Transverse colon (tissue), 4 donors: Measurements from ENCODE around the gene RBM24. TPM values are rescaled to one million over a fixed set of nuclear protein-coding genes. Genes with fewer than 3 reads are reported as not detected.

Source experiments
- DNase-seq: peaks from one replicate; pipeline ENCODE4 v3.0.0-alpha.2; 2019
- H3K27ac ChIP-seq, 4 donors: fragments of 200-600 bp; sonication (generic); 2 replicates each; pipeline ENCODE4 v1.5.1; 2016 to 2018; ENCODE audit warnings: inconsistent platforms in 4 of 4
- H3K27me3 ChIP-seq: fragments of 200-600 bp; sonication (generic); 2 replicates; pipeline ENCODE4 v1.5.1; 2017; ENCODE audit warnings: inconsistent platforms
- H3K36me3 ChIP-seq, 4 donors: fragments of 200-600 bp; sonication (generic); 2 replicates each; pipeline ENCODE4 v1.5.1; 2017 to 2019; ENCODE audit warnings: inconsistent platforms in 4 of 4
- H3K4me1 ChIP-seq, 4 donors: fragments of 200-600 bp; sonication (generic); 2 replicates each; pipeline ENCODE4 v1.5.1; 2017 to 2020; ENCODE audit warnings: inconsistent platforms in 4 of 4
- H3K4me3 ChIP-seq, 4 donors: fragments of 200-600 bp; sonication (generic); 1 replicate in 1 of 4; 2 replicates in 3 of 4; pipeline versions ENCODE4 v1.5.1 to v1.6.1; 2017 to 2019; ENCODE audit warnings: inconsistent platforms in 4 of 4
- H3K9me3 ChIP-seq, 2 donors: fragments of 200-600 bp; sonication (generic); 2 replicates each; pipeline ENCODE4 v1.5.1; 2017 to 2019; ENCODE audit warnings: inconsistent platforms in 2 of 2
- CTCF ChIP-seq, 5 experiments: fragments of 200-600 bp in 3 of 5; fragments of 450-650 bp in 2 of 5; sonication (generic) in 3 of 5; IDR thresholded peaks; 1 replicate in 2 of 5; 2 replicates in 3 of 5; pipeline ENCODE4 v1.5.1; 2016 to 2017; ENCODE audit warnings: antibody characterized with exemption in 5 of 5, inconsistent platforms in 3 of 5, mild to moderate bottlenecking in 2 of 5, moderate library complexity in 1 of 5
- EP300 ChIP-seq: sonication (generic); formaldehyde crosslinking; IDR thresholded peaks from one replicate; pipeline ENCODE4 v1.6.1; 2017; ENCODE audit warnings: antibody characterized with exemption, low read depth
- POLR2A ChIP-seq: fragments of 450-650 bp; IDR thresholded peaks from one replicate; pipeline ENCODE4 v1.6.1; 2016; ENCODE audit warnings: antibody characterized with exemption, mild to moderate bottlenecking, moderate library complexity
- POLR2AphosphoS5 ChIP-seq, 3 donors: sonication (generic); formaldehyde crosslinking; IDR thresholded peaks; one replicate each; pipeline ENCODE4 v1.6.1; 2016; ENCODE audit warnings: antibody characterized with exemption in 3 of 3
- WGBS, 2 donors: methylation state at CpG; one replicate each; pipeline ENCODE4 v1.1.5; 2018; ENCODE audit warnings: low coverage in 1 of 2; 5-methylcytosine and 5-hydroxymethylcytosine counted together
- in situ Hi-C, 4 donors: fragments of 200-750 bp; cut with MboI; loops; one replicate each; pipeline versions ENCODE4 v1.15.0 to v1.15.1; 2017; ENCODE audit warnings: low sequenced_read_pairs in 3 of 4, low pct_ligation_motif_present in 1 of 4, low pct_unique_long_range_greater_than_20kb in 1 of 4
- intact Hi-C: fragments of 100-400 bp; cut with DNase I; formaldehyde crosslinking; loops from one replicate; pipeline ENCODE4 v1.15.1; 2023; ENCODE audit warnings: low total_unique reads
- total RNA-seq, 4 donors: library from RNA; depleted of rRNA; stranded (reverse); fragments of >200 nt; gene quantifications; one replicate each; pipeline ENCODE4 v1.1.0, GENCODE V29; 2016

Gene RBM24
- total RNA-seq, 4 donors from 2014 or later: 4.8 to 10.2 TPM; not detected in 2

GRCh38 chr6:17278289-17279063, 2.7 kb upstream of the RBM24 start:
- Histone ChIP-seq H3K9me3 (no peaks in the 10 kb centered on the region), H3K27ac (peak overlapping the region; percentile 52 to 93 (median 84)), H3K4me1 (peaks cover 0 to 34% (median 6%) of the 10 kb centered on the region in 4 donors), H3K36me3 (no peaks in the 10 kb centered on the region), H3K27me3 (peaks cover 18% of the 10 kb centered on the region), H3K4me3 (no peak overlapping the region)
- intact Hi-C loops: no loop called here
- in situ Hi-C loops: loop anchor here in 1 of 4 donors (25.0 kb wide), 1 partner anchor 309 kb away; no protein-coding TSS in a partner anchor
- TF ChIP-seq POLR2A (no peak), POLR2AphosphoS5 (IDR thresholded peaks at IDR 0.05) (no peak), CTCF (IDR thresholded peaks at IDR 0.05) (no peak), EP300 (no peak)
- DNase-seq: no peak
- 61 to 81% methylated on average over 3 to 10 of the region's 10 CpGs for WGBS, 2 donors

GRCh38 chr6:17280138-17280537, 1.0 kb upstream of the RBM24 start:
- Histone ChIP-seq H3K27me3 (peaks cover 18% of the 10 kb centered on the region), H3K4me3 (peak overlapping the region in 2 of 4 donors; percentile 78 to 92), H3K9me3 (no peaks in the 10 kb centered on the region), H3K27ac (peak overlapping the region; percentile 75 to 93 (median 84)), H3K36me3 (no peaks in the 10 kb centered on the region), H3K4me1 (peaks cover 0 to 34% (median 6%) of the 10 kb centered on the region in 4 donors)
- intact Hi-C loops (no loop called here), in situ Hi-C loops (loop anchor here in 1 of 4 donors (25.0 kb wide), 1 partner anchor 307 kb away; no protein-coding TSS in a partner anchor)
- TF ChIP-seq EP300: no peak
- TF ChIP-seq POLR2AphosphoS5 (IDR thresholded peaks at IDR 0.05): no peak
- TF ChIP-seq POLR2A: no peak
- TF ChIP-seq CTCF (IDR thresholded peaks at IDR 0.05): no peak
- DNase-seq: no peak
- WGBS, 2 donors: 72 to 90% methylated on average over 5 to 11 of the region's 11 CpGs

- in situ Hi-C loops: loop anchor here in 1 of 4 donors (25.0 kb wide), 1 partner anchor 307 kb away; no protein-coding TSS in a partner anchor
- no peaks in the 10 kb centered on the region for H3K36me3 ChIP-seq
Measured at GRCh38 chr6:17280552-17281090, 540 bp upstream of the RBM24 start.

GRCh38 chr6:17281497-17282481, 628 bp downstream of the RBM24 start:
- Histone ChIP-seq H3K9me3 (no peaks in the 10 kb centered on the region), H3K4me1 (peaks cover 0 to 34% (median 7%) of the 10 kb centered on the region in 4 donors), H3K36me3 (no peaks in the 10 kb centered on the region), H3K27me3 (peaks cover 18% of the 10 kb centered on the region), H3K27ac (peak overlapping the region; percentile 75 to 93 (median 84)), H3K4me3 (peak overlapping the region; percentile 34 to 92 (median 72))
- no peak for TF ChIP-seq POLR2A
- TF ChIP-seq CTCF (IDR thresholded peaks at IDR 0.05): no peak
- no peak for TF ChIP-seq EP300
- no peak for TF ChIP-seq POLR2AphosphoS5 (IDR thresholded peaks at IDR 0.05)
- in situ Hi-C loops: loop anchor here in 1 of 4 donors (25.0 kb wide), 1 partner anchor 306 kb away; no protein-coding TSS in a partner anchor
- intact Hi-C loops: no loop called here
- WGBS, 2 donors: 0 to 7% methylated on average over 4 to 76 of the region's 77 CpGs
- DNase-seq: peak; percentile 14

More at GRCh38 chr6:17280552-17281090, 540 bp upstream of the RBM24 start:
- TF ChIP-seq POLR2A (no peak), POLR2AphosphoS5 (IDR thresholded peaks at IDR 0.05) (peak in 1 of 3 donors; percentile 13)
- Histone ChIP-seq H3K4me3 (peak overlapping the region; percentile 61 to 92 (median 72)), H3K9me3 (no peaks in the 10 kb centered on the region), H3K27me3 (peaks cover 18% of the 10 kb centered on the region), H3K27ac (peak overlapping the region; percentile 75 to 93 (median 84)), H3K4me1 (peaks cover 0 to 34% (median 6%) of the 10 kb centered on the region in 4 donors)
- peak; percentile 38 for DNase-seq
- intact Hi-C loops: no loop called here
- 46% methylated on average over 8 of the region's 55 CpGs; no CpG with 5 or more reads in 1 of the 2 donors for WGBS, 2 donors
